ENCODE data around the gene BAIAP2L2.
A peak's percentile ranks its signal among the peaks of the same experiment; 100 is the strongest.

The BAIAP2L2 gene

DNA sequence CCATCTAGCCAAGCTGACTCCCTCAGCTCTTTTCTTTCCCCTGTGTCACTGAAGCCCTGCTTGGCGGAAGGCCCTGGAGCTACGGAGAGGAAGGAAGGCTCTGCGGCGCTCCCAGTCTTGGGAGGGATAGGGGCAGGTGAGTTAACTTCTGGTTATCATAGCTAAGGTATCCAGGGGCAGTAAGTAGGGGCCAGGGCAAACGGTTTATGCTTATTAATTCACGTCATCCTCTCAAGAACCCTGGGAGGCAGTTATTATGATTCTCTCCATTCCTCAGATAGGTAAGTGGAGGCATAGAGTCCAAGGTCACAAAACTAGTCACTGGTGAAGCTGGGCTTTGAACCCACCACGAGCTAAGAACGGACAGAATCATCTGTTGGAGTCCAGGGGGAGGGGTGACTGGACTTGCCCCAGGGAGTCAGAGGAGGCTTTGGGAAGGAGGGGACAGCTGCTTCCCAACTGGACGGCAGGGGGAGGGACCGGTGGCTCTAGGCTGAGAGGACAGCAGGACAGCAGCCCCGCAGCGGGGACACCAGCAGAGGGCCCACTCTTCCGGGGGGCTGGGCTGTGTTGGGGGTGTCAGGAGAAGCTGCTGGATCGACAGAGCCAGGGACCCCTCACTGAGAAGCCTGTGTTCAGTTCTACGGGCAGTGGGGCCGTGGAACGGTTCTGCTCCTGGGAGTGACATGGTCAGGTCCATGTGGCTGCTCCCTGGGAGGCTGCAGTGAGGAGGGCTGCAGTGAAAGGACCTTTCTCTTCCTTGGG is 3.5 kb downstream of the BAIAP2L2 start:
- DNase-seq = no peak

DNA sequence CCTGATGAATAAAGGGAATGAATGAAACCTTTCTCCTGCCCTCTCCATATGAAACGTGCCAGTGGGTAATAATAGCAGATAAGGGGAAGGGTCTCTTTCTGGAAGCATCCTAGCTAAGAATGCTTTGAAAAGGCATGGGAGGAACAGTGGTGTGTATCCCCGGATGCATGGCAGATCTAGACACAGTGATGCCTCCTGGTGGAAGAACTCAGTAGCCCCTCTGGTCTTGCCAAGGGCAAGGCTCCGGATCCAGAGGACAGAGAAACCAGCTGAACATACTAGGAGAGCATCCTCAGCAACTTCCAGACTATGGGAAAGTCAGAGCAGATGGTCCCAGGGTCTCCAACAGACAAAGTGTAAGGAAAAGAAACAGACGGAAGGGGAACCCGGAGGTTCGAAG is 6.4 kb downstream of the BAIAP2L2 start:
- peak; percentile 45 for DNase-seq

DNA sequence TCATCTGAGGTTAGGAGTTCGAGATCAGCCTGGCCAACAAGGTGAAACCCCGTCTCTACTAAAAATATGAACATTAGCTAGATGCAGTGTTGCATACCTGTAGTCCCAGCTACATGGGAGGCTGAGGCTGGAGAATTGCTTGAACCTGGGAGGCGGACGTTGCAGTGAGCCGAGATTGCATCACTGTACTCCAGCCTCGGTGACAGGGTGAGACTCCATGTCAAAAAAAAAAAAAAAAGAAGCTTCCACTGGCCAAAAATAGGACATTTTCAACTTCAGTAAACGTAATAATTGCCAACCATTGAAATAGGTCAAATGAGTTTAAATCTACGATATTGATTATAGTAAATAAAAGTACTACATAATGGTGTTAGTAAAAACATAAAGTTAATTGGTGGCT is 6.8 kb downstream of the BAIAP2L2 start:
- no peak for DNase-seq

DNA sequence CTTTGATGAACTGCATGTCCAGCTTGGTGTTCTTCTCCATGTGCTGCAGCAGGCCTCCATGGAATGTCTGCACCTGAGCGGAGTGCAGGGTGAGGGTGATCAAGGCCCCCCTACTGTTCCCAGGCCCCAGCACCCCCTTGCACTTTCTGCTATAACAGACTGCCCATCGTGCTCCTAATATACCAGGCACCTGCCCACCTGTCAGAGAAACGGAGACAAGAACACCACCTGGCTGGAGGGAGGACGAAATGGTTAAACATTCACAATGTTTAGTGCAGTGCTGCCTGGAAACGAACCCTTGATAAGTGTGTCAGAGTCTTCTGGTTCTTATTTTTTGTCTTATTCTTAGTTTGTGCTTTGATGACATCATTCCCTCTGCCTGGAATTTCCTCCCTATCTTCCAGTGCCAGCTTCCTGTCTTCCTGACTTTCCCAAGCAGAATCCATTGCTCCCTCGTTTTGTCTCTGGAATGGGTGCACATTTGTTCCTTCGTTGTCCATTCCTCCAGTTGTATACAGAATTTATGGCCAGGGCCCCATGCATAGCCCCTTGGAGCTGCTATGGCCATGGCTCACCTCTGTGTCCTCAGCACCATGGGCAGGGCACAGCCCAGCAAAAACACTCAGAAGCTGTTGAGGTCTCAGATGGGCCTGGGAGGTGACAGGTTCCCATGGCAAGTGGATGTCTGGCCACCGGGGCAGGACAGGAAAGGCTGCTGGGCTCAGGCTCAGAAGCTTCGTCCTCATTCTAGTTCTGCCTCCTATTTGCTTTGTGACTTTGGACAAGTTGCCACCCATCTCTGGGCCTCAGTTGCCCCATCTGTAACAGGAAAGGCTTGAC is 11.9 kb downstream of the BAIAP2L2 start:
- no peak for DNase-seq

DNA sequence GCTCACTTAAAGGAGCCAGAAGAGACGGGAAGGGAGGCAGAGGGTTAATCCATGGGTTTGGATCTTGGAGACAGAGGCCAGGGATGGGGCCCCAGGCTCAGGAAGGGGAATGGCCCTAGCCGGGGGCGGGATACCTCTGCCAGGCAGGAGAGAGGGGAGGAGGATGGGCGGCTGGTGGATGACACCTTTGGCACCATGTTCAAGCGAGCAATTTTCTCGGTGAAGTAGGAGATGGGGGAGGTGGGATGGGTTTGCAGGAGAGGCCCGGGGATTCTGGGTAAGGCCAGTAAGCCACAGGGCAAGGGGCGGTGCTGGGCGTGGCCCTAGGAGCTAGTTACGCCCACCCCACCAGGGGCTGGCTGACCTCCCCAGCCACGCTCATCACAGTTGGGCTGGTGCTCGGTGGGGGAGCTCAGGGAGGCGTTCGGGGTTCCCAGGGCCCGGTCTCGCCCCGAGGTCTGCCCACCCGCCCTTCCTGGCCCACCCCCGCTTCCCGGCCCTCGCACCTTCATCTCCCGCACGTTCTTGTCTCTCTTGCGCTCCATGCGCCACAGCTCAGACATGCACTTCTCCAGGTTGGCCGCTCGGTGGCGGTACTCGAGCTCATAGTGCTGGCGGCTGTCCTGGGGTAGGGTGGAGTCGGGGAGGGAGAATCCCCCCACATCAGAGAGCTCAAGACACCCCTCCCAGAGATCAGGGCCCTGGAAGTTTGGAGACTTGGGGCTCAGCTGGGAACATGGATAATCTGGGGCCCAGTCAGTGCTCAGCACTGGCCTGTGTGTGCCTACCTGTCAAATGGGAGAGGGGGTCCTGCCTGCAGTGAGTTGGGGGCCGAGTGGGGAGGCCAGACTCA is 12.7 kb downstream of the BAIAP2L2 start:
- DNase-seq = peak; percentile 60

DNA sequence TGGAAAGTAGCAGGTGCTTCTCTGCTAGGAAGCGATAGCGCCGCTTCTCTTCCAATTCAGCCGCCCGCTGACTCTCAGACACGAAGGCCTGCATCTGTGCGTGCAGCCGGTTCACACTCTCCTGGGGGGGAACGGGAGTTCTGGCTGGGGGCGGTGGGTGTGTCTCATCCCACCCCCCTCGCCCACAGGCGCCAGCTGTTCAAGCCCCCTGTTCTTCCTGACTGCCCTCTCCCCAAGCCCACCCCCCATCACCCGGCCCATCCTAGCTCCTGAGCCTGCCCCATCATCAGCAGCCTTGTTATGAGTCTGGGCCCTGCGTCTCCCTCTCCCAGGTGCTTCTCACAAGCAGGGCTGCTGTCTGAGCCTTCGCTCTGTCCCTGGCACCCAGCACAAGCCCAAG is 13.4 kb downstream of the BAIAP2L2 start:
- no peak for DNase-seq

DNA sequence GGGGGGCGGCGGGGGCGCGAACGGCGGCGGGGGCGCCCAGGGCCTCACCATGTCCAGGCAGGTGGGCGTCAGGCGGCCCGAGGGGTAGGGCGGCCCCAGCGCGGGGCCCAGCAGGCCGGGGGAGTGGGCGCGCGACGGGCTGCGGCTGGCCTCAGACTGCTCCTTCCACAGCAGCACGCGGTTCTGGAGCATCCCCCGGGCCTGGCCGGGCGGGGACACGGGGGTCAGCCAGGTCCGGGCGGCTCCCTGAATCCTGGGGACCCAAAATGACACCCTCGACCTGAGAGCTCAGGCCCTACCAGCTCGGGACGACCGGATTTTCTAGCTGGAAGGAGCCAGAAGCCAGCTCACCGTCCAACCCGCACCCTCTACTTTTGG is 21.0 kb downstream of the BAIAP2L2 start:
- DNase-seq = no peak

DNA sequence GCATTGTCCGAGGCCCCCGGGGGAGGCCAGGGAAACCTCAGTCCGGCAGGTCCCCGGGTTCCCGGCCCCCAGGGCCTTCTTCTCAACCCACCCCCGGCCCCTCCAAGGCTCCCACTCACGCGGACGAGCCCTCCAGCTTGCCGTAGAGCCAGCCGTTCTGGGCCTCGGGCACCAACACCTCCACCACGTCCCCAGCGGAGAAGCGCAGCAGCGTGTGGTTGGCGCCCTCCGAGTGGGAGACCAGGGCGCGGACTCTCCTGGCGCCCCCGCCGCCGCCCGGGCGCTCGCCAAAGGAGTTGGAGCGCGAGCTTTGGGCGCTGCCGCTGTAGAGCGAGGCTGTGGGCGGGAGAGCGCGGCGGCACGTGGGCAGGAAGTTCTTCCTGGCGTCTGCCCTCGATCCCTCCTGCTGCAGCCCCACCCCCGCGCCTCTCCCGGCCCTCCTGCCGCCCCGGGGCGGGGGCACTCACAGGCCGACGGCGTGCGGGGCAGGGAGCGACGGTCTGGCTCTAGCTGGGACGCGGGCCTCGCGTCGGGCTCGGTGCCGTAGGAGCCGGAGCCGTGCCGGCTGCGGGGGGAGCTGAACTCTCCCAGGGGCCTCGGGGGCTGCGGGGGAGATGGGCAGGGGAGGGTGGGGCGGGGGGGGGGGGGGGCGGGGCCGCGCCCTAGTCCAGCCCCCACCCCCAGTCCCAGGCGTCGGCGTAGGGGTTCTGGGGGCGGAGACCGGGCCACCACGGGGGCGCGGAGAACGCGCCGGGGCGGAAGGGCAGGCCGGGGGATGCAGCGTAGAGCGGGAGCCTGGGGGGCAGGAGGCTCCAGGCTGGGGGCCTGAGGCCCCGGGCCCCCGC is 21.6 kb downstream of the BAIAP2L2 start:
- no peak for DNase-seq

DNA sequence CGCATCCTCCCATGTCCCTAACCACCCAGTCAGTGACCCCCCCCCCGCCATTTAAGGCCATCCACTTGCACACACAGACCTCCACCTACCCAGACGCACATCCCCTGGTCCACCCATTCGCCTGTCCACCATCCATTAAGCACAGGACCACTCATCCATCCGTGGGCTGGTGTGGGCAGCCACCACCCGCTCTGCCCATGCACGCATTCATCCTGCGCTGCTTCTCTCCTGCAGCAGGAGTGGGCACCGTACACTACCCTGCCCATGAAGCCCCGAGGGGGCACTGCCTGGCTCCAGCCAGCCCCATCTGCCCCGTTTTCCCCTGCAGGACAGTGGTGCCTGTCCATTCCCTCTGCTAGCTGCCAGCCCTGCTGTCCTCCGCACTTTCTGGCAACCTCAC is 22.6 kb downstream of the BAIAP2L2 start:
- no peak for DNase-seq

DNA sequence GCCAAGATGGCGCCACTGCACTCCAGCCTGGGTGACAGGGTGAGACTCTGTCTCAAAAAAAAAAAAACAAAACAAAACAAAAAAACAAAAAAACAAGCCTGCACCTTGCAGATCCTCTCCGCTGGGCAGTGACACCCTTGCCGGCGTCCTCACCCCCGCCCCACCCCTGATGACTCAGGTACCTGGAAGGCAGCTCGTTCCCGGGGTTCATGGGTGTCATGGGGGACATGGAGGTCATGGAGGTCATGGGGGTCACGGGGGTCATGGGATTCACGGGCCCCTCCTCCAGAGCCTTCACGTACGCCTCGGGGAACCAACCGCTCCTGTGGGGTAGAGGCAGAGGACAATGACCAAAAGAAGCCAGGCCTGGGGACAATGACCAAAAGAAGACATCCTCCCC is 23.5 kb downstream of the BAIAP2L2 start:
- no peak for DNase-seq

DNA sequence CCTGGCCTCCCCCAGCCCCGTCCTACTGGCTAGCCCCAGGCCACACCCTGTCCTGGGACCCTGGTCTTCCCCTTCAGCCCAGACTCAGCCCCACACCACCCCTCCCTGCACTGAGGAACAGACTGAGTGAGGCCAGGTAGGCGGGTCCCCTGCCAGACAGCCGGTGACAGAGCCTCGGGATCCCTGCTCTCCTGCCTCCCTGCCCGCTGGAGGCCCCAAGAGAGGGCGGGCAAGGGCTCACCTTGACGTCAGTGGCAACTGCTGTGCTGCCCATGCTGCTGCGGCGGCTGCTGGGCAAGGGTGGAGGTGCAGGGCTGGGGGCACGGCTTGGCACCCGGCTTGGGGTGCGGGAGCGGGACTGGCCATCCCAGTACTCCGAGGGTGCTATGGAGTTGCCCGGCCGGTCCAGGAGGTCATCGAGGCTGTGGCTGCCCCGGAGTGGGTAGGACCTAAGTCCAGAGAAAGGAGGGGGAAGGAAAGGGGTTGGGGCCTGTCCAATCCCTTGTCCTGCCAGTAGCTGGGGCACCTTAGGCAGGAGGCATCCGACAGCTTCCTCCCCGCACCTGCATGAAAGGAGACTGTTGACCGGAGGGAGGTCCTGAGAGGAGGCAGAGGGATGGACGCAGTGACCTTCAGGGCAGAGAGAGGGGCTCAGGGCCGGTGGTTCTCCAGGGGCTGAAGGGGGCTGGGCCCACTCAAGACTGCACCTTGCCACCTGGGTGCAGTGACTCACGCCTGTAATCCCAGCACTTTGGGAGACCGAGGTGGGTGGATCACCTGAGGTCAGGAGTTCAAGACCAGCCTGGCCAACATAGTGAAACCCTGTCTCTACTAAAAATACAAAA is 24.3 kb downstream of the BAIAP2L2 start:
- DNase-seq = no peak

DNA sequence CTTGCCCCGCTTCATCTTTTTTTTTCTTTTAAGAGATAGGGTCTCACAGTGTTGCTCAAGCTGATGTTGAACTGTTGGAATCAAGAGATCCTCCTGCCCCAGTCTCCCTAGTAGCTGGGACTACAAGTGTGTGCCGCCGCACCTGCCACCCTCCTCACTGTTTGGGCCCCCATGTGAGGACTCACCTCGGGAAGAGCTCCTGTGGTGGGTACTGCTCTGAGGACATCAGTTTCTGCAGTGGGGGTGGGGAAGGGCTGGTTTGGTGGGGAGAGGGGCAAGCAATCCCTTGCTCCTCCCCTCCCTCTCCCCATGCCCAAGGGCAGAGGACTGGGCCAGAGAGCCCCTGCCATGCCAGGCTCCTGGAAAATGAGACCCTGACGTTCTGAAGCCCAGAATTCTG is 25.0 kb downstream of the BAIAP2L2 start:
- no peak for DNase-seq

DNA sequence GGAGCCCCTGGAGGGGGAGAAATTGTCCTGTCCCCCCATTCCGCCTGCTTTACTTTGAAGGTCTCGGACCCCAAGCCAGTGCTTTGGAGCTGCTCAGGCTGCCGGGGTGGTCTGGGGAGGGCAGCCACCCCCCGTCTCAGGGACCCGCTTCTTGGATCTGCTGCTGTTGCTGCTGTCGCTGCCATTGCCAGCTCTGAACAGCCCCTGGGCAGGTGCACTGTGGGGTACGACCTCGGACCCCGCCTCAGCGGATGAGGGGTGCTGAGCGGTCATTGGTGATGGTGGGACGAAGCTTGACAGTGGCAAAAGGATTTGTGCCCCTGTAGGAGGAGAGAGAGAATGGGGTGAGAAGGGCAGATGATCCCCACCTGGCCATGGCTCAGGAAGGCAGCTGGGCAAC is 25.4 kb downstream of the BAIAP2L2 start:
- no peak for DNase-seq

DNA sequence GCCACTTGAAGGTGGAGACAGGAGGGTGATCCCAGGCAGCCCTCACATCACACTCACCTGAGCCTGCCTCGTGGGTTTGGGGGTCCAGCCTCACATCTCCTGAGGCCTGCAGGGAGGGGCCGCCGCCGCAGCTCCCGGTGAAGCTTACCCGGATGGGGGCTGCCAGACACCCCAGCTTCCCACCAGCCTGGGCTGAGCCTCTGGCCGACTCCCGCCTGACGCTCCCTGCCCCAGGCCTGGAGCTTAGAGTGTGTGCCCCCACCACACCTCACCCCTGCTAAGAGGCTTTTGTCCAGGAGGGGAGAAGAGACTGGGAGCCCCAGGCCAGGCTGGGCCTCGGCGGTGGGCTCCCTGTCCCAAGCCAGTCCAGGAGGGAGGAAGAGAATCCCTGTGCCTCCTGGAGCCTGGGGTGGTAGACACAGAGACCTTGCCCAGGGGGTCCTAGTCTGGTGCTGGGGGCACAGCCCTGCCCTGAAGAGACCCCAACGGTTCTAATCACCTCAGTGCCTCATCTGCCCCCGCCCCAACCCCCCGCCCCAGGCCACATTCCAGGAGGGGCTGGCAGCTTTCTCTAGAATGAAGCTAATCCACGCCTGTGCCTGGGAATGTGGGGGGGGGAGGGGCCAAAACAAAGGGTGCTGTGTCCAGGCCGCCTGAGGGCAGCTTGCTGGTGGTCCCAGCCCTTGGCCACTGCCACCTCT is 26.4 kb downstream of the BAIAP2L2 start, which contains the start of gene SLC16A8:
Gene SLC16A8, minus strand, starts transcription at position 254 of the 701 bp plus-strand sequence. CDS start 1,311 bp downstream, outside the sequence.
- DNase-seq = peak; percentile 37

DNA sequence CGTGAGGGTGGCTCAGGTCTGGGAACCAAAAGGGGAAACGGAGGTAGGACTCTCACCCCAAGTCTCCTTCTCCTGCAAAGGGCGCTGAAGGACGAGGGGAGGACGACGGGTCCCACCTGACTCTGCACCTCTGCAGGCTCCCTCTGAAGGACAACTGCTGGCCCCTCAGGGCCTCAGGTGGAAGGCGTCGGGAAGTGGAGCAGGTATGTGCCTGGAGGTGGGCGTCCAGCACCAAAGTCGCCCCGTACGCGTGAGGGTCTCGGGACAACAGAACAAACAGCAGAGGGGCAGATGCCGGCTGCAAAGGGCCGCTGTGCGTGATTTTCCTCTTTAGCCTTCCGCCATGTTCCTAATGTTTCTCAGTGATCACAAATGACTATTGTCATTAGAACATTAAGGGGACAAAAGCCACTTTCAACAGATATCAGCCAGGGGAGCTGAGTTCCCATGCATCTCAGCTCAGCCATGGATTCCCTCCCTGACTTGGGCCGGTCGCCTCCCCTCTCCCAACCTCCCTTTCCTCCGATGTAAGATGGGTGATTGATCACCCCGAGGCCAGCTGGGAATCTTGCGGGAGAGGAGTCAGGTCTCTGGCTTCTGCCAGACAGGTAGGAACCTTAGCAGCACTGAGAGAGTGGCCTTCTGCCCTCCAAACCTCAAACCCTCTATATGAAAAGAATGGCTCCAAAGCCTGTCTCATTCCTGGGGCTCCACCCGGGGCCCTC is 27.3 kb downstream of the BAIAP2L2 start:
- no peak for DNase-seq

DNA sequence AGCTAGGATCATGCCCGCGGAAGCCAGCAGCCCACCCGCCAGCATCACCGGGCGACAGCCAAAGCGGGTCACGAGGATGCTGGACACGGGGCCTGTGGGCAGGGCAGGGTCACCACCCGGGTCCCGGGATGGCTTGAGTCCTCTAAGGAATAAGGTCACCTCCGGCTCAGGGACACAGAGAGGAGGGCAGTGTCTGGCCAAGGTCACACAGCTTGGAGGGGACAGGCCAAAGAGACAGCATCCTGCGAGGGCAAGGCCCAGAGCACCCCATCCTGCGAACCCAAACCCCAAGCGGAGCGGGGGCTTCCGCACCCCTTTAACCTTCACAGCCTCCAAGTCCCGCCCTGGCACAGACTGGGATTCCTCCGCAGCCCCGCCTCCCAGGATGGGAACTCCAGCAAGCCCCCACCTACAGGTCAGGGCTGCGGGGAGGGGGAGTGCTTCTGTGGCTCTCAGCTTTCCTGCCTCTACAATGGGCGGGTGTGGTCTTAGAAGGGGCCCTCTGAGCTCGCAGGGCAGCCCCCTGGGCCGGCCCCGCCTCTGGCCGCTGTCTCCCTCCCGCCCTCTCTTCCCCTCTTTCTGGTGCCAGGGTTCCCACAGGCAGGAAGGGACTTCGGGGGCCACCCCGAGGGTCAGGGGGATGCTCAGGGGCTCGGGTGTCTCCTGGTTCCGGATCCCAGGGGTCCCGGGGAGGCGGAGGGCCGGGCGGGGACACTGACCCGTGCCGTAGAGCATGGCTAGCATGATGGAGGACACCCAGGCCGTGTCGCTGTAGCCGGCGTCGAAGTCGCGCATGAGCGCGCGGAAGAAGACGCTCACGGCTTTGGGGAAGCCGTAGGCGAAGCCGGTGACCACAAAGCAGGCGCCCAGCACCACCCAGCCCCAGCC is 28.3 kb downstream of the BAIAP2L2 start:
- DNase-seq = no peak

DNA sequence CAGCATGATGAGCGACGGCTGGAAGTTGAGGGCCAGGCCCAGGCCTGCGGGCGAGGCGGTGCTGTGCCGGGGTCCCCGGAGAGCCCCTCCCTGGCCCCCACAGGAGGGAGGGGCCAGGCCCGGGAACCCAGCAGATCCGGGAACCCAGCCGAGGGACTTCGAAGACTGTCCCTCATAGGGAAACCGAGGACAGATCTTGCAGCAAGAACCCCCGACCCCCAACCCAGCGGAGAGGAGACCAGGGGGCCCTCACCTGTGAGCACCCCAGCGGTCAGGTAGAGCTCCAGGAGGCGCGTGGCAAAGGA is 28.9 kb downstream of the BAIAP2L2 start:
- no peak for DNase-seq

DNA sequence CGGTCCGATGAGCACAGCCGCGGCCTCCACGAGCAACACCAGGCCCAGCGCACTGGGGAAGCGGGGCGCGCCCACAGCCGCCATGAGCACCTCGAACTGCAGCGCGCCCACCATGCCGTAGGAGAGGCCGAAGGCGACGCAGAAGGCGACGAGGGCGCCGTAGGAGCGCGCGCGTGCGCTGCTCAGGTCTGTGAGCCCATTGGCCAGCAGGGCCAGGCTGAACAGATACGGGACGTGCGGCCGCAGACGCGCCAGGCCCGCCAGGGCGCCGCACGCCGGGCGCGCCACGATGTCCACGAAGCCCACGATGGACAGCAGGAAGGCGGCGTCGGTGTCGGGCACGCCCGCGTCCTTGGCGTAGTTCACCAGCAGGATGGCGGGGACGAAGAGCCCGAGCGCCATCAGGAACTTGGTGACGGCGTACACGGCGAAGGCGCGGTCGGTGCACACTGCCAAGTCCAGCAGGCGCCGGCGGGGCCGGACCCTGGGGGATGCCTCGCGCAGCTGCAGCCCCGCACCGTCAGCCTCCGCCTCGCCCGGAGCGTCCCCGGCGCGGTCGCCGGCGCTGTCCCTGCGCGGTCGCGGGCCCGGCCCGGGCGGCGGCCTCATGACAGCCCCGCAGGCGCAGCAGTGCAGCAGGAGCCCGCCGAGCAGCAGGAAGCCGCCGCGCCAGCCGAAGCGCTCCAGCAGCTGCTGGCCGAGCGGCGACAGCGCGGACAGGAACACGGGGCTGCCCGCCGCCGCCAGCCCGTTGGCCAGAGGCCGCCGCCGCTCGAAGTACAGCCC is 29.4 kb downstream of the BAIAP2L2 start:
- peak; percentile 42 for DNase-seq

Measured in NCI-H82 (cell line).